Liver (tissue), 9 donors: ENCODE results near the gene POP4. TPM values are rescaled to one million over a fixed set of nuclear protein-coding genes. Genes with fewer than 3 reads are reported as not detected.

Source experiments
- DNase-seq: peaks from one replicate; pipeline ENCODE4 v3.0.0-alpha.2; 2017; ENCODE audit warnings: low spot score
- H3K27ac ChIP-seq, 2 donors: one replicate each; pipeline ENCODE4 v1.7.0; 2013; ENCODE audit warnings: inconsistent platforms in 2 of 2, low read length in 2 of 2, control low read depth in 1 of 2, low read depth in 1 of 2, mild to moderate bottlenecking in 1 of 2
- H3K27me3 ChIP-seq, 4 donors: one replicate each; pipeline versions ENCODE4 v1.6.1 to v1.7.0; 2013; ENCODE audit warnings: low read length in 3 of 4, inconsistent platforms in 1 of 4, mild to moderate bottlenecking in 1 of 4, moderate library complexity in 1 of 4; ENCODE audit not compliant: control insufficient read depth in 4 of 4, insufficient read depth in 4 of 4
- H3K36me3 ChIP-seq, 4 donors: one replicate each; pipeline versions ENCODE4 v1.6.1 to v1.7.0; 2013; ENCODE audit warnings: low read length in 3 of 4, mild to moderate bottlenecking in 3 of 4, low read depth in 1 of 4, moderate library complexity in 1 of 4; ENCODE audit not compliant: control insufficient read depth in 4 of 4, insufficient read depth in 3 of 4
- H3K4me1 ChIP-seq, 4 donors: one replicate each; pipeline versions ENCODE4 v1.6.1 to v1.7.0; 2013; ENCODE audit warnings: low read length in 3 of 4, mild to moderate bottlenecking in 3 of 4, moderate library complexity in 1 of 4; ENCODE audit not compliant: control insufficient read depth in 4 of 4, insufficient read depth in 4 of 4
- H3K4me3 ChIP-seq, 3 donors: one replicate each; pipeline versions ENCODE4 v1.6.1 to v1.7.0; 2013; ENCODE audit warnings: low read length in 3 of 3, control low read depth in 1 of 3, low read depth in 1 of 3, mild to moderate bottlenecking in 1 of 3
- H3K9ac ChIP-seq, 2 donors: one replicate each; pipeline ENCODE4 v1.7.0; 2013; ENCODE audit warnings: low read length in 2 of 2, mild to moderate bottlenecking in 2 of 2, moderate library complexity in 2 of 2, control low read depth in 1 of 2, low read depth in 1 of 2
- H3K9me3 ChIP-seq, 4 donors: one replicate each; pipeline versions ENCODE4 v1.6.1 to v1.7.0; 2013; ENCODE audit warnings: low read length in 3 of 4; ENCODE audit not compliant: control insufficient read depth in 4 of 4
- ATF3 ChIP-seq: IDR thresholded peaks from 2 replicates; pipeline ENCODE4 v1.6.1; 2016; ENCODE audit warnings: antibody characterized with exemption
- CTCF ChIP-seq: fragments of 150-350 bp; IDR thresholded peaks from 2 replicates; pipeline ENCODE4 v1.5.1; 2017; ENCODE audit warnings: improper control_type of control experiment, low read depth, low read length; ENCODE audit not compliant: missing input control
- EGR1 ChIP-seq, 2 donors: IDR thresholded peaks; 2 replicates each; pipeline ENCODE4 v1.6.1; 2016 to 2018; ENCODE audit warnings: antibody characterized with exemption in 2 of 2, low read depth in 2 of 2
- FOXA1 ChIP-seq: IDR thresholded peaks from 2 replicates; pipeline ENCODE4 v1.6.1; 2016; ENCODE audit warnings: antibody characterized with exemption
- FOXA2 ChIP-seq: IDR thresholded peaks from 2 replicates; pipeline ENCODE4 v1.6.1; 2016; ENCODE audit warnings: antibody characterized with exemption
- GABPA ChIP-seq, 2 donors: IDR thresholded peaks in 1 of 2; conservative IDR thresholded peaks in 1 of 2; 2 replicates each; pipeline ENCODE4 v1.6.1; 2016; ENCODE audit warnings: antibody characterized with exemption in 2 of 2, mild to moderate bottlenecking in 1 of 2, moderate library complexity in 1 of 2
- HNF4A ChIP-seq, 2 donors: conservative IDR thresholded peaks; 2 replicates each; pipeline ENCODE4 v1.6.1; 2016; ENCODE audit warnings: antibody characterized with exemption in 2 of 2, mild to moderate bottlenecking in 2 of 2
- HNF4G ChIP-seq: IDR thresholded peaks from 2 replicates; pipeline ENCODE4 v1.6.1; 2016; ENCODE audit warnings: antibody characterized with exemption
- JUND ChIP-seq, 2 donors: IDR thresholded peaks; 2 replicates each; pipeline ENCODE4 v1.6.1; 2016; ENCODE audit warnings: antibody characterized with exemption in 2 of 2
- MAX ChIP-seq: IDR thresholded peaks from 2 replicates; pipeline ENCODE4 v1.6.1; 2016; ENCODE audit warnings: antibody characterized with exemption
- NR2F2 ChIP-seq: IDR thresholded peaks from 2 replicates; pipeline ENCODE4 v1.6.1; 2016; ENCODE audit warnings: antibody characterized with exemption
- RAD21 ChIP-seq, 2 donors: IDR thresholded peaks; 2 replicates each; pipeline ENCODE4 v1.6.1; 2016; ENCODE audit warnings: antibody characterized with exemption in 2 of 2, mild to moderate bottlenecking in 2 of 2
- REST ChIP-seq: IDR thresholded peaks from 2 replicates; pipeline ENCODE4 v1.6.1; 2016; ENCODE audit warnings: antibody characterized with exemption, mild to moderate bottlenecking
- RXRA ChIP-seq, 2 donors: IDR thresholded peaks; 2 replicates each; pipeline ENCODE4 v1.6.1; 2017 to 2018; ENCODE audit warnings: antibody characterized with exemption in 2 of 2, mild to moderate bottlenecking in 1 of 2
- SP1 ChIP-seq: IDR thresholded peaks from 2 replicates; pipeline ENCODE4 v1.6.1; 2018; ENCODE audit warnings: antibody characterized with exemption, mild to moderate bottlenecking
- YY1 ChIP-seq: IDR thresholded peaks from 2 replicates; pipeline ENCODE4 v1.6.1; 2016; ENCODE audit warnings: antibody characterized with exemption, mild to moderate bottlenecking
- ZBTB33 ChIP-seq: IDR thresholded peaks from 2 replicates; pipeline ENCODE4 v1.6.1; 2016; ENCODE audit warnings: antibody characterized with exemption
- WGBS: extraction: QIAGEN DNeasy Blood & Tissue Kit; methylation state at CpG from one replicate; pipeline ENCODE4 v1.1.7; 2013; 5-methylcytosine and 5-hydroxymethylcytosine counted together
- polyA plus RNA-seq, 2 donors: library from polyadenylated mRNA; stranded (reverse) in 1 of 2; unstranded in 1 of 2; fragments of 200-250 nt in 1 of 2; fragments of >200 nt in 1 of 2; fragmentation: Nextera tagmentation in 1 of 2; extraction: Ambion mirVana in 1 of 2; gene quantifications; one replicate each; pipeline versions ENCODE4 v1.2.1 to v1.2.3, GENCODE V29; 2013 to 2015
- total RNA-seq, 2 donors: library from RNA; depleted of rRNA; stranded (reverse); fragments of >200 nt; gene quantifications; one replicate each; pipeline ENCODE4 v1.2.3, GENCODE V29; 2014
- donor health status: healthy.
- donor health status: healthy.
- donor health status: healthy.
- donor health status: healthy.
- donor health status: healthy.

Gene POP4
- total and polyA plus RNA-seq, 4 donors = 33.7 to 61.6 (median 38.9) TPM

GRCh38 chr19:29593869-29594268 lies 12.2 kb upstream of the POP4 start:
- 66% methylated on average over 6 of the region's 6 CpGs for WGBS
- no peak overlapping the region for H3K4me3 ChIP-seq
- no peak for TF ChIP-seq YY1
- no peak for TF ChIP-seq FOXA2
- TF ChIP-seq RAD21 (IDR thresholded peaks at IDR 0.05) = no peak
- TF ChIP-seq MAX = no peak
- TF ChIP-seq SP1 = no peak
- no peak for TF ChIP-seq CTCF
- no peak for TF ChIP-seq REST
- TF ChIP-seq NR2F2 = no peak
- no peak for TF ChIP-seq JUND (IDR thresholded peaks at IDR 0.05)
- no peak for TF ChIP-seq HNF4G
- TF ChIP-seq RXRA (IDR thresholded peaks at IDR 0.05) = no peak
- TF ChIP-seq HNF4A (conservative IDR thresholded peaks at IDR 0.05) = no peak
- TF ChIP-seq FOXA1 = no peak
- H3K36me3 ChIP-seq = no peaks in the 10 kb centered on the region
- H3K27ac ChIP-seq = no peak overlapping the region
- H3K9ac ChIP-seq = no peak overlapping the region
- H3K27me3 ChIP-seq = peaks cover 0 to 6% (median 3%) of the 10 kb centered on the region in 4 donors
- DNase-seq = no peak
- H3K9me3 ChIP-seq = no peaks in the 10 kb centered on the region
- H3K4me1 ChIP-seq = no peaks in the 10 kb centered on the region

- Histone ChIP-seq H3K9me3 (no peaks in the 10 kb centered on the region), H3K9ac (no peak overlapping the region), H3K27ac (no peak overlapping the region), H3K4me1 (no peaks in the 10 kb centered on the region), H3K36me3 (no peaks in the 10 kb centered on the region), H3K27me3 (peaks cover 0 to 6% (median 3%) of the 10 kb centered on the region in 4 donors), H3K4me3 (no peak overlapping the region)
- no peak for DNase-seq
- WGBS = 34% methylated on average over 10 of the region's 10 CpGs
- no peak for TF ChIP-seq HNF4G
- TF ChIP-seq EGR1 (IDR thresholded peaks at IDR 0.05; ENCODE audit: low read depth in 2 of 2) = no peak
- no peak for TF ChIP-seq RAD21 (IDR thresholded peaks at IDR 0.05)
- no peak for TF ChIP-seq RXRA (IDR thresholded peaks at IDR 0.05)
- no peak for TF ChIP-seq YY1
- no peak for TF ChIP-seq ZBTB33
- TF ChIP-seq NR2F2 = no peak
- no peak for TF ChIP-seq CTCF
- no peak for TF ChIP-seq HNF4A (conservative IDR thresholded peaks at IDR 0.05)
- no peak for TF ChIP-seq SP1
- no peak for TF ChIP-seq REST
- TF ChIP-seq ATF3 = no peak
- no peak for TF ChIP-seq FOXA1
- TF ChIP-seq GABPA (IDR thresholded peaks at IDR 0.05 in 1 of 2, conservative IDR thresholded peaks at IDR 0.05 in 1 of 2) = no peak
Observed at GRCh38 chr19:29596080-29596727, 9.9 kb upstream of the POP4 start.
